Stimulated activated CD4-positive, alpha-beta T cell treated with anti-CD3 and anti-CD28 coated beads, Interleukin-2, amount 100 ng/mL, for 24 hours (primary cell): ENCODE measurements around the gene NCAPD2.
"Not testable (repeated sequence)": the region's sequence is repeated elsewhere in the genome, so short reads cannot be mapped to it uniquely, and the experiment has no call there.

ENCODE experiments used
- DNase-seq, 2 donors: peaks; one replicate each; pipeline ENCODE4 v3.0.0-alpha.2; 2020

Gene NCAPD2

GRCh38 chr12:6465467-6466183 lies 28.3 kb upstream of the NCAPD2 start:
- peak in 1 of 2 donors; percentile 59 for DNase-seq

- no peak for DNase-seq
Measured at GRCh38 chr12:6466184-6466573, 27.7 kb upstream of the NCAPD2 start.

DNA sequence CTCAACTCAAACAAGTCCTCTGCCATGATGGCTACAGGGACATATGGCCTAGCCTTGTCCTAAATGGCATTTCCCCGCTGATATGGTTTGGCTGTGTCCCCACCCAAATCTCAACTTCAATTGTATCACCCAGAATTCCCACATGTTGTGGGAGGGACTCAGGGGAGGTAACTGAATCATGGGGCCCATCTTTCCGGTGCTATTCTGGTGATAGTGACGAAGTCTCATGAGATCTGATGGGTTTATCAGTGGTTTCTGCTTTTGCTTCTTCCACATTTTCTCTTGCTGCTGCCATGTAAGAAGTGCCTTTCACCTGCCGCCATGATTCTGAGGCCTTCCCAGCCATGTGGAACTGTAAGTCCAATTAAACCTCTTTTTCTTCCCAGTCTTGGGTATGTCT lies 27.2 kb upstream of the NCAPD2 start:
- DNase-seq, result not testable (repeated sequence)

- DNase-seq, result not testable (repeated sequence)
Measured at GRCh38 chr12:6467571-6468282, 26.2 kb upstream of the NCAPD2 start.

- no peak for DNase-seq
Measured at GRCh38 chr12:6468283-6468575, 25.7 kb upstream of the NCAPD2 start.

DNA sequence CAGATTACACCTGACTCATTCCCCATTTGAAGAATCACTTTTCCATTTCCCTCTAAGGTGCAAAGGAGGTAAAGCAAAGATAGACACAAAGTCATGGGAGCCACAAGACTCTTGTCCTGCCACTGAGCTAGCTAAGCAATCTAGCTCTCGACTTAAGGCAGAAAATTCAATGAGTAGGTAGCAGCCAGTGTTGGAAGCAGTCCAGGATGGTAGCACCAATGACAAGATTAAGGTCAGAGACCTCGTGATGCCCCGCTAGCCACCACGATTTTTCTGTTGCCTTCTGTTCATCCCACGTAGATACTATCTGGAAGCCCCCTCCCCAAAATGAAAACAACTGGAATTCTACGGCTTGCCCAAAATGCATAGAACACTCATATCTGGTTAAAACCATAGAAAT lies 24.8 kb upstream of the NCAPD2 start:
- no peak for DNase-seq

DNA sequence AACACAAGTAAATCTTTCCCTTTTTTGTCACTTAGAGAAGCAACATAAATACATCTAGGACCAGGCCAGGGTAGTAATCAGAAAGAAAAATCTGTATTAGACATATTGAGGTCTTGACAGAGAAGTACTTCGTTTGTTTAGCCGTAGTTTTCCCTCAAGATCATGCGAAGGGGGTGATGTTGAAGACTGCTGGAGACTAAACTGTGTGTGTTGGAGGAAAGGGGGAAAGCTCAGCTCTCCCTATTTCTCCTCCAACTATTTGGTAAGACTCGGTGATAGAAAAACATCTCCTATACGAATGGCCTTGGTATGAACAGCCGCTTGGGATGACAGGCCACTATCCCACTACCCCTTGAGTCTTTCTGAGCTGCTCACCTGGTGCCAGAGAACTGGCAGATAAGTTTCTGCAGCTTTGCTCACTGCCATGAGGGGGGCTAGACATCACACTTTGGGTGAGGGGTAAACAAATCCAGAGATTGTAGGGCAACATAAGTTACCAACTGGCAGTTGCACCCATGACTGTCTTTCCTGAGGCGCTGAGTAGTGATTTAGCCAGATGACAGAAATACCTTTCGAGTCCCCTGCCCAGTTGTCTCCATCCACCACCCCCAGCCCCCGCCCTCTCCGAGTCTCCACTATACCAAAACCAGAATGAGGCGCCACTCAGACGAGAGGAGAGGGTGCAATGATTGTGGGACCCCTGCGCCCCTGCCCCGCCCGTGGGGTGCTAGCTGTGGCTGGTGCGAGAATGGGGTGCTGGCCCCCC lies 24.1 kb upstream of the NCAPD2 start:
- DNase-seq, result no peak

DNA sequence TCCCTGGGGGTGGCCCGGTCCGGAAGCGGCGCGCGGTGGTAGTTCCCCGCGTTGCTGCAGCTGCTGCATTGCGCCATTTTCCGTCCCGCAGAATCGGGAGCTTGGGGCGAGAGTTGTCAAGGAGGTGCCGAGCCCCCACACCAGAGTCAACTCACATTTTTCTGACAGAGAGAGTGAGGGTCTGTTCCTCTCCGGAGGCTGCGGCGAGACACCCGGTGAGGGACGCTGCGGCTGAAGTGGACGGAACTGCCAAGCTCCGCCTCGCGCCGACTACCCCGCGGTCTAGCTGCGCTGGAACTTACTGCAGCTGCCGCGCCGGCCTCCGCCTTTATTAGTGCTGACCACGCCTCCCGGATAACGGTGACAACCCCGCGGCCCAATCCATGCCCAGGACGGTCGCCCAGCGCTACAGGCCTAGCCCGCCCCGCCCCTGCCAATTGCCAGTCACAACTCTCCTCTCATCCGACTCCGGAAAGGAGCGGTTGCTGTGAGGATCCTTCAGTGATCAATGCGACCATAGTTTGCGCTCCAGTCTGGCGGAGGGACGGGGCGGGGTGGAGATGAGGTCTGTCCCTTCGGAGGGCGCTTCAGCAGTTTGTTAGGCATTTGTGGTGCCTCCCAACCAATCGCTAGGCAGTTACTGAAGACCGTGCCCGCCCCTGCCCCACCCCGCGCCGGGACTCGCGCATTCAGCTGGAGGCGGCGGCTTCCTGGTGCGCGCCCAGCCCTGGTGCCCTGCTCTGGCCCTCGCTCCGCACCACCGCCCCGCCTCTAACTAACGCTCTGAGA lies 23.3 kb upstream of the NCAPD2 start, which contains the start of gene VAMP1:
Gene VAMP1, minus strand, starts transcription at position 303 of the 789 bp plus-strand sequence. Its CDS starts 146 bp downstream, at position 157.
- peak; percentile 98 to 99 for DNase-seq

- no peak for DNase-seq
Measured at GRCh38 chr12:6471989-6472360, 21.9 kb upstream of the NCAPD2 start.

GRCh38 chr12:6472491-6472890 lies 21.4 kb upstream of the NCAPD2 start:
- DNase-seq, result no peak

DNA sequence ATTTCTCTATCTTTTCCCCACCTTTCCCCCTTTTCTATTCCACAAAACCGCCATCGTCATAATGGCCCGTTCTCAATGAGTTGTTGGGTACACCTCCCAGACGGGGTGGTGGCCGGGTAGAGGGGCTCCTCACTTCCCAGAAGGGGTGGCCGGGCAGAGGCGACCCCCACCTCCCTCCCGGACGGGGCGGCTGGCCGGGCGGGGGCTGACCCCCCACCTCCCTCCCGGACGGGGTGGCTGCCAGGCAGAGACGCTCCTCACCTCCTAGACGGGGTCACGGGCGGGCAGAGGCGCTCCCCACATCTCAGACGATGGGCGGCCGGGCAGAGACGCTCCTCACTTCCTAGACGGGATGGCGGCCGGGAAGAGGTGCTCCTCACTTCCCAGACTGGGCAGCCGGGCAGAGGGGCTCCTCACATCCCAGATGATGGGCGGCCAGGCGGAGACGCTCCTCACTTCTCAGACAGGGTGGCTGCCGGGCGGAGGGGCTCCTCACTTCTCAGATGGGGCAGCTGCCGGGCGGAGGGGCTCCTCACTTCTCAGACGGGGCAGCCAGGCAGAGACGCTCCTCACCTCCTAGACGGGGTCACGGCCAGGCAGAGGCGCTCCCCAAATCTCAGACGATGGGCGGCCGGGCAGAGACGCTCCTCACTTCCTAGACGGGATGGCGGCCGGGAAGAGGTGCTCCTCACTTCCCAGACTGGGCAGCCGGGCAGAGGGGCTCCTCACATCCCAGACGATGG lies 18.5 kb upstream of the NCAPD2 start:
- not testable (repeated sequence) for DNase-seq

DNA sequence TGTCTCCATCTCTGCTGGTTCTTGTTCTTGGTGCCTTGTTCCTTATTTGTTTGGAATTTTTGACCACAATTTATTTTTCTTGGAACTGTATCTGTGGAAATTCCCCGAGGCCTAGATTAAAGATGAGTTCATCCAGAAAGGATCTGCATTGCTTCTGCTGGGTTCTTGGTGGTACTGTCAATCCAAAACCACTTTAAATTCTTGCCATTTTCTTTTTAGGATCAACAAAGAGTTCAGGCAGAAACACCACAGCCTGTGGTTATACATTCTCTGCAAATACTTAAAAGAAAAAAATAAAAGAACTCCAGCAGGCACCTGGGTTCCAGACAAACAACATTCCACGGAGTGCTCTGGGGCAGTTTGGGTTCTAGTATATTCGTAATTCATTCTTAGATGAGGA lies 17.4 kb upstream of the NCAPD2 start:
- DNase-seq, result no peak

GRCh38 chr12:6477601-6478377 lies 16.1 kb upstream of the NCAPD2 start:
- DNase-seq, result not testable (repeated sequence)

DNA sequence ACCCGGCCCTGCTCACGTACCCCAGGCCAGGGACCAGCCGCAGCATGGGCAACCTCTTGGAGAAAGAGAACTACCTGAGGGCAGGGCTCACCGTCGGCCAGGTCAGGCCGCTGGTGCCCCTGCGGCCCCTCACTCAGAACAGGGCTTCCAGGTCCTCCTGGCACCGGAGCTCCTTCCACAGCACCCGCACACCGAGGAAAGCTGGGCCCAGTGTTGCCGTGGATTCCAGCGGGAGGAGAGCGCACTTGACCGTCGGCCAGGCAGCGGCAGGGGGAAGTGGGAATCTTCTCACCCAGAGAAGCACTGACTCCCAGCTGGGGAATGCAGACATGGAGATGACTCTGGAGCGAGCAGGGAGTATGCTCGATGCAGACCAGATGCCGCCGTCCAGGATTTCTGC lies 15.5 kb upstream of the NCAPD2 start:
- DNase-seq, result no peak

DNA sequence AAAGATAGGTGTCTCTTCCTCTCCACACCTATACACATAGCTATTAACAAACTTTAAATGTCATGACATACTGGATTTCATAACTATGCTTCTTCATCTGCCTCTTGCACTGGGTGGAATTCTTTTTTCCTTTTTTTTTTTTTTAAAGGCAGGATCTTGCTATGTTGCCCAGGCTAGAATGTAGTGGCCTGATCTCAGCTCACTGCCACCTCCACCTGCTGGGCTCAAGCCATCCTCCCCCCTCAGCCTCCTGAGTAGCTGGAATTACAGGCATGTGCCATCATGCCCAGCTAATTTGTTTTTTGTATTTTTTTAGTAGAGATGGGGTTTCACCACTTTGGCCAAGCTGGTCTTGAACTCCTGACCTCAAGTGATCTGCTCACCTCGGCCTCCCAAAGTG lies 5.7 kb upstream of the NCAPD2 start:
- no peak for DNase-seq

DNA sequence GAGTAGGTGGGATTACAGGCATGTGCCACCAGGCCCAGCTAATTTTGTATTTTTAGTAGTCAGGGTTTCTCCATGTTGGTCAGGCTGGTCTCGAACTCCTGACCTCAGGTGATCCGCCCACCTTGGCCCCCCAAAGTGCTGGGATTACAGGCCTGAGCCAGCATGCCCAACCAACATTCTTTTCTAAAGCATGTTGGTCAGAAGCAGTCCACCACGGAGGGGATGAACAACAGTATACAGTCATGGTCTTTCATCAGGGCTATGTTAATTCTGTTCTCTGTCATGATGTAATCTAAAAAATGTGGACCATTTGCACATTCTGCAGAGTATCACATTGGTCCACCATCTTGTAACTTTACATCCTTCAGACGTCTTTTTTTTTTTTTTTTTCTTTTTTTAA lies 4.5 kb upstream of the NCAPD2 start:
- DNase-seq, result no peak

GRCh38 chr12:6490673-6491072 lies 3.2 kb upstream of the NCAPD2 start:
- DNase-seq, result not testable (repeated sequence)

DNA sequence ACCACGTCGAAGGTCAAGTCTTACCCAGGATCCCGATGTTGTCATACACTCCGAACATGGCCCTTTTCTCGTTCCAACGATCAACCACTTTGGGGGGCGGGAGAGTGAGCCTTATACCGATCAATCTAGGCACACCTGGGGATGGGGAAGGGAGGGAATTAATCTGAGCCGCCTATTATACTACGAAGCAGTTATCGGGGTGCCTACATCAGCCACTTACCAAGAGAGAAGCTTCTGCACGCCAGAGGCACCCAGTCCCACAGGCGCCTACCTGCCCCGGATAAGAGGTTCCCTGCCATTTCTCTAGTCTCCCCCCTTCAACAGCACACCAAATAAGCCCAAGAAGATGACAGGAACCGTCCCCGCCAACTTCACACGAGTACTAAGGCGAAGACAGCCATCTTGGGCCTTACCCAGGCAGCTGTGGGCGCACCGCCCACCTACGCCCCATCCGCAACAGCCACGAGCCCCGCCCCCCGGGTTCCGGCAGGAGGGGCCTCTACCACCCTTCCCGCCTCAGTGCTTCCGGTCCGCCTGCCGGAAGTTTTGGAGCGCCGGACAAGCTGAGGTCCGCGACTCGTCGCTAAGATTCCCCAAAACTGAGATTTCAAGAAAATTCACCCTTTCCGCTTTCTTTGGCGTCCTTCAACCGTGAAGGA lies 935 bp upstream of the NCAPD2 start, which contains the start of gene MRPL51:
Gene MRPL51, minus strand, starts transcription at position 425 of the 659 bp plus-strand sequence. Its CDS starts 126 bp downstream, at position 299.
- DNase-seq, result peak; percentile 99

GRCh38 chr12:6494258-6494743 lies 399 bp downstream of the NCAPD2 start:
- no peak for DNase-seq

GRCh38 chr12:6494968-6495367 lies 1.1 kb downstream of the NCAPD2 start:
- DNase-seq, result no peak

DNA sequence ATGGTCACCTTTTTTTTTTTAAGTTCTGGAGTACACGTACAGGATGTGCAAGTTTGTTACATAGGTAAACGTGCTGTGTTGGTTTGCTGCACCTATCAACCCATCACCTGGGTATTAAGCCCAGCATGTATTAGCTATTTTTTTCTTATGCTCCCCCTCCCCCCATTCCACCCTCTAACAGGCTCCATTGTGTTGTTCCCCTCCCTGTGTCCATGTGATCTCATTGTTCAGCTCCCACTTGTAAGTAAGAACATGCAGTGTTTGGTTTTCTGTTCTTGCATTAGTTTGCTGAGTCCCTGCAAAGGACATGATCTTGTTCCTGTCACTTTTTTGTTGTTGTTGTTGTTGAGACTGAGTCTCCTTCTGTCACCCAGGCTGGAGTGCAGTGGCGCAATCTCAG lies 3.4 kb downstream of the NCAPD2 start:
- not testable (repeated sequence) for DNase-seq
